ENCODE data around the gene TLR8. TPM values are rescaled to one million over a fixed set of nuclear protein-coding genes. Genes with fewer than 3 reads are reported as not detected.

Gene TLR8
- total RNA-seq, 6 experiments from 2014 or later: 0.37 to 2.2 (median 1.4) TPM

- WGBS (ENCODE audit: insufficient coverage, low coverage, low lambda C conversion rate, missing lambda C conversion rate): 60% methylated on average over 10 of the region's 15 CpGs
- TF ChIP-seq CTCF (IDR thresholded peaks at IDR 0.05) (no peak), POLR2A (IDR thresholded peaks at IDR 0.05) (no peak)
- no peak for DNase-seq
Measured at GRCh38 chrX:12967711-12968465, 61.5 kb downstream of the TLR8 start.

GRCh38 chrX:12970691-12971202 is 64.3 kb downstream of the TLR8 start:
- H3K4me3 ChIP-seq: no peak overlapping the region
- ATAC-seq: peak; percentile 64 to 74 (median 68)
- no peaks in the 10 kb centered on the region for H3K36me3 ChIP-seq
- TF ChIP-seq CTCF (IDR thresholded peaks at IDR 0.05): peak; percentile 35 to 51 (median 44)
- peak; percentile 22 for TF ChIP-seq POLR2A (IDR thresholded peaks at IDR 0.05)
- H3K27me3 ChIP-seq: peaks cover 0 to 3% of the 10 kb centered on the region in 2 donors
- peak overlapping the region; percentile 47 to 69 (median 54) for H3K27ac ChIP-seq
- H3K9me3 ChIP-seq: no peaks in the 10 kb centered on the region
- intact Hi-C loops (cut with DNase I): no loop called here
- 11% methylated on average over 11 of the region's 11 CpGs for WGBS (ENCODE audit: insufficient coverage, low coverage, low lambda C conversion rate, missing lambda C conversion rate)
- peaks cover 0 to 7% (median 0%) of the 10 kb centered on the region in 4 donors for H3K4me1 ChIP-seq
- no peak for DNase-seq

More at GRCh38 chrX:12967711-12968465, 61.5 kb downstream of the TLR8 start:
- intact Hi-C loops (cut with DNase I): no loop called here
- H3K9me3 ChIP-seq: no peaks in the 10 kb centered on the region
- no peaks in the 10 kb centered on the region for H3K27me3 ChIP-seq
- no peak overlapping the region for H3K27ac ChIP-seq
- peaks cover 0 to 7% (median 0%) of the 10 kb centered on the region in 4 donors for H3K4me1 ChIP-seq
- H3K4me3 ChIP-seq: no peak overlapping the region
- ATAC-seq: peak in 2 of 4 donors; percentile 16 to 21
- no peaks in the 10 kb centered on the region for H3K36me3 ChIP-seq

GRCh38 chrX:12971282-12972003 is 65.0 kb downstream of the TLR8 start:
- DNase-seq (peak in 1 of 3 donors; percentile 66), ATAC-seq (peak in 1 of 4 donors; percentile 5)
- H3K27me3 ChIP-seq: peaks cover 0 to 3% of the 10 kb centered on the region in 2 donors
- 47% methylated on average over 12 of the region's 12 CpGs for WGBS (ENCODE audit: insufficient coverage, low coverage, low lambda C conversion rate, missing lambda C conversion rate)
- no peaks in the 10 kb centered on the region for H3K9me3 ChIP-seq
- H3K27ac ChIP-seq: peak overlapping the region; percentile 47 to 69 (median 54)
- no peak overlapping the region for H3K4me3 ChIP-seq
- intact Hi-C loops (cut with DNase I): no loop called here
- peaks cover 0 to 7% (median 0%) of the 10 kb centered on the region in 4 donors for H3K4me1 ChIP-seq
- no peaks in the 10 kb centered on the region for H3K36me3 ChIP-seq
- TF ChIP-seq POLR2A (IDR thresholded peaks at IDR 0.05): no peak
- no peak for TF ChIP-seq CTCF (IDR thresholded peaks at IDR 0.05)

- Histone ChIP-seq H3K4me3 (no peak overlapping the region), H3K9me3 (no peaks in the 10 kb centered on the region), H3K4me1 (peaks cover 0 to 7% (median 0%) of the 10 kb centered on the region in 4 donors), H3K27ac (peak overlapping the region; percentile 31 to 69 (median 47)), H3K36me3 (no peaks in the 10 kb centered on the region), H3K27me3 (peaks cover 0 to 3% of the 10 kb centered on the region in 2 donors)
- ATAC-seq (no peak), DNase-seq (no peak)
- TF ChIP-seq POLR2A (IDR thresholded peaks at IDR 0.05) (no peak), CTCF (IDR thresholded peaks at IDR 0.05) (no peak)
- intact Hi-C loops (cut with DNase I): no loop called here
- 50% methylated on average over 6 of the region's 6 CpGs for WGBS (ENCODE audit: insufficient coverage, low coverage, low lambda C conversion rate, missing lambda C conversion rate)
Measured at GRCh38 chrX:12972243-12972642, 65.8 kb downstream of the TLR8 start.

Other genes with a start within 250 kb of the TLR8 start
- gene PRPS2, start 115.2 kb upstream of the TLR8 start, total RNA-seq: 10 to 100 TPM; 13.9 to 17.9 (median 15.0) TPM
- under 1 TPM; 0.10 to 0.58 (median 0.15) TPM for gene TLR7, start 39.5 kb upstream of the TLR8 start, total RNA-seq
- gene TMSB4X, start 68.5 kb downstream of the TLR8 start, total RNA-seq: 1,000 to 10,000 TPM in 1 of 6 experiments, 100 to 1,000 TPM in 5; 348 to 1,121 (median 708) TPM
- not detected for gene FAM9C, start 138.0 kb downstream of the TLR8 start, total RNA-seq